CD4-positive, alpha-beta T cell (primary cell): ENCODE measurements around the gene LRP8. TPM values are rescaled to one million over a fixed set of nuclear protein-coding genes. Genes with fewer than 3 reads are reported as not detected.

Source experiments
- ATAC-seq: fragments of 200-7000 bp; cut with Tn5 transposase; one replicate; pipeline ENCODE4 v1.10.0; 2022; ENCODE audit warnings: mild to moderate bottlenecking; ENCODE audit not compliant: poor library complexity
- CTCF ChIA-PET: fragments of 350-600 bp; sonication (Branson Sonifier 250); formaldehyde crosslinking; loops from one replicate; lab custom pipeline; 2021; ENCODE audit warnings: antibody characterized with exemption, inconsistent platforms; lab: Charles Lee
- POLR2A ChIA-PET: fragments of 350-600 bp; sonication (Branson Sonifier 250); formaldehyde crosslinking; loops from one replicate; lab custom pipeline; 2021; ENCODE audit warnings: antibody characterized with exemption, inconsistent platforms; lab: Charles Lee
- DNase-seq, 14 experiments: peaks; one replicate each; pipeline ENCODE4 v3.0.0-alpha.2; 2013 to 2020; ENCODE audit warnings: mixed read lengths in 2 of 14
- H3K27ac ChIP-seq, 2 donors: one replicate each; pipeline versions ENCODE4 v1.5.1 to v1.7.0; 2013; ENCODE audit warnings: low read length in 2 of 2, low read depth in 1 of 2, mild to moderate bottlenecking in 1 of 2
- H3K27me3 ChIP-seq, 2 experiments: 1 replicate in 1 of 2; 2 replicates in 1 of 2; pipeline versions ENCODE4 v1.6.1 to v1.7.0; 2013; ENCODE audit warnings: low read length in 2 of 2, control low read depth in 1 of 2, mild to moderate bottlenecking in 1 of 2, moderate library complexity in 1 of 2; ENCODE audit not compliant: insufficient read depth in 2 of 2, control insufficient read depth in 1 of 2
- H3K36me3 ChIP-seq: one replicate; pipeline ENCODE4 v1.6.1; 2013; ENCODE audit warnings: low read length, control low read depth; ENCODE audit not compliant: insufficient read depth
- H3K4me1 ChIP-seq: one replicate; pipeline ENCODE4 v1.6.1; 2013; ENCODE audit warnings: low read length, control low read depth; ENCODE audit not compliant: insufficient read depth
- H3K4me3 ChIP-seq: one replicate; pipeline ENCODE4 v1.5.1; 2013; ENCODE audit warnings: mild to moderate bottlenecking, low read length, moderate library complexity
- H3K9me3 ChIP-seq, 2 experiments: 1 replicate in 1 of 2; 2 replicates in 1 of 2; pipeline versions ENCODE4 v1.6.1 to v1.7.0; 2013; ENCODE audit warnings: low read length in 2 of 2, mild to moderate bottlenecking in 2 of 2, control low read depth in 1 of 2, moderate library complexity in 1 of 2; ENCODE audit not compliant: control insufficient read depth in 1 of 2, insufficient read depth in 1 of 2
- H3K27ac Mint-ChIP-seq: one replicate; pipeline ENCODE4 v1.8.0; 2020; ENCODE audit warnings: mixed read lengths
- H3K27me3 Mint-ChIP-seq: one replicate; pipeline ENCODE4 v1.8.0; 2021; ENCODE audit warnings: mixed read lengths
- H3K36me3 Mint-ChIP-seq: one replicate; pipeline ENCODE4 v1.8.0; 2021; ENCODE audit warnings: low read depth, mixed read lengths
- H3K4me1 Mint-ChIP-seq: one replicate; pipeline ENCODE4 v1.8.0; 2021; ENCODE audit warnings: low read depth, mixed read lengths
- H3K4me3 Mint-ChIP-seq: one replicate; pipeline ENCODE4 v1.8.0; 2020; ENCODE audit warnings: mild to moderate bottlenecking, mixed read lengths
- H3K9me3 Mint-ChIP-seq: one replicate; pipeline ENCODE4 v1.8.0; 2020; ENCODE audit warnings: mixed read lengths
- intact Hi-C, 2 experiments: fragments of 100-400 bp; cut with DNase I in 1 of 2; cut with micrococcal nuclease in 1 of 2; formaldehyde crosslinking; loops; one replicate each; pipeline versions ENCODE4 v1.15.1 to v1.9.0; 2023 to 2025; cut with DNase I, micrococcal nuclease
- total RNA-seq, 174 experiments: library from RNA in 2 of 174; stranded (reverse) in 2 of 174; gene quantifications; one replicate each; pipeline ENCODE4 v1.2.3 and lab custom pipeline; 2021 to 2026
- TF ChIP-seq, protein P1 (sequence below): fragments of 200-600 bp; IDR thresholded peaks from one replicate; pipeline ENCODE4 v1.8.0; 2022; ENCODE audit warnings: antibody characterized with exemption, mild to moderate bottlenecking

The LRP8 gene
- total RNA-seq, 2 experiments from 2014 or later = 8.1 to 11.5 TPM

DNA sequence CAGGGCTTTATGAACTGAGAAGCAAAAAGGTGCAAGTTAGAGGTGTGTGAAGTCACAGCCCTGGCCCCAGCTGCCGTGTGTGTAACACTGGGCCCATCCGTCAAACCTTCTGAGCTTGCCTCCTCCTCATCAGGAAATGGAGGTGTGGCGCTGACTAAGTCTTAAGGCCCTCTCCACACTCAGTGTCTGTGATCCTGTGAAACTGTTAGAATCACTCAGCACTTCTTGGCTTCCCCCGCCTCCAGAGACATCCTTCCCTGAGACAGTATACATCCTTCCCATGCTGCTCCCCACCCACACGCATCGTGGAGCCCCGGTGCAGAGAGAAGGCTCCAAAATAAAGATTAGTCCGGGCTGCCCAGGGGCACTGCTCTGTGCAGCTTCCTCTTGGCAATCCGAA, 33.3 kb downstream of the LRP8 start:
- Histone ChIP-seq H3K27me3 (no peaks in the 10 kb centered on the region), H3K27ac (no peak overlapping the region), H3K36me3 (no peaks in the 10 kb centered on the region), H3K4me3 (no peak overlapping the region), H3K4me1 (peaks cover 41% of the 10 kb centered on the region), H3K9me3 (no peaks in the 10 kb centered on the region)
- H3K4me1 Mint-ChIP-seq = peaks cover 26% of the 10 kb centered on the region
- peak; percentile 81 for ATAC-seq
- intact Hi-C loops = no loop called here
- H3K27ac Mint-ChIP-seq = peak overlapping the region; percentile 53
- TF ChIP-seq, protein P1, sequence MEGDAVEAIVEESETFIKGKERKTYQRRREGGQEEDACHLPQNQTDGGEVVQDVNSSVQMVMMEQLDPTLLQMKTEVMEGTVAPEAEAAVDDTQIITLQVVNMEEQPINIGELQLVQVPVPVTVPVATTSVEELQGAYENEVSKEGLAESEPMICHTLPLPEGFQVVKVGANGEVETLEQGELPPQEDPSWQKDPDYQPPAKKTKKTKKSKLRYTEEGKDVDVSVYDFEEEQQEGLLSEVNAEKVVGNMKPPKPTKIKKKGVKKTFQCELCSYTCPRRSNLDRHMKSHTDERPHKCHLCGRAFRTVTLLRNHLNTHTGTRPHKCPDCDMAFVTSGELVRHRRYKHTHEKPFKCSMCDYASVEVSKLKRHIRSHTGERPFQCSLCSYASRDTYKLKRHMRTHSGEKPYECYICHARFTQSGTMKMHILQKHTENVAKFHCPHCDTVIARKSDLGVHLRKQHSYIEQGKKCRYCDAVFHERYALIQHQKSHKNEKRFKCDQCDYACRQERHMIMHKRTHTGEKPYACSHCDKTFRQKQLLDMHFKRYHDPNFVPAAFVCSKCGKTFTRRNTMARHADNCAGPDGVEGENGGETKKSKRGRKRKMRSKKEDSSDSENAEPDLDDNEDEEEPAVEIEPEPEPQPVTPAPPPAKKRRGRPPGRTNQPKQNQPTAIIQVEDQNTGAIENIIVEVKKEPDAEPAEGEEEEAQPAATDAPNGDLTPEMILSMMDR = no peak
- H3K27me3 Mint-ChIP-seq = no peaks in the 10 kb centered on the region
- H3K9me3 Mint-ChIP-seq = no peaks in the 10 kb centered on the region
- H3K4me3 Mint-ChIP-seq = no peak overlapping the region
- no peaks in the 10 kb centered on the region for H3K36me3 Mint-ChIP-seq
- ChIA-PET POLR2A (no interaction called here), CTCF (no interaction called here)
- DNase-seq = peak in 9 of 14 experiments; percentile 6 to 46 (median 22)

DNA sequence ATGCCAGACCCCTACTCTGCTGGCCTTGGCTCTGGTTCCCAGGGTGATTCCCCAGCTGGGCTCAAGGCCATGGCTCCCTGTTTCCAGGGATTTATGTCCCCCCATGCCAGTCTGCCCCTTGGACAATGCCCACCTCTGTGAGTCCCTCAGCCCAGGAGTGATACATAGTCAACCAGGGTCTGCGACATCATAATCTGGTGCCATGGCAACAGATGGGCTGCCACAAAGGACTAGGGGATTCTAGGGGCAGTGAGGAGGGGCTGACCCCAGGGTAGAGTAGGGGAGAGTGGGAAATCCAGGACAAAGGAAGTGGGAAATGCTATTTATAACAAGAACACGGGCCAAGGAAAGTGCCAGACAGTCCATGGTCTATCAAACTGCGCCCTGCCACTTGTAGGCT, 33.8 kb downstream of the LRP8 start:
- Mint-ChIP-seq H3K4me3 (no peak overlapping the region), H3K27ac (peak overlapping the region; percentile 53), H3K27me3 (no peaks in the 10 kb centered on the region), H3K9me3 (no peaks in the 10 kb centered on the region), H3K36me3 (no peaks in the 10 kb centered on the region), H3K4me1 (peaks cover 26% of the 10 kb centered on the region)
- DNase-seq (no peak), ATAC-seq (no peak)
- CTCF ChIA-PET = no interaction called here
- Histone ChIP-seq H3K4me1 (peaks cover 41% of the 10 kb centered on the region), H3K27ac (no peak overlapping the region), H3K27me3 (no peaks in the 10 kb centered on the region), H3K4me3 (no peak overlapping the region), H3K36me3 (peaks cover 2% of the 10 kb centered on the region), H3K9me3 (no peaks in the 10 kb centered on the region)
- intact Hi-C loops = no loop called here
- POLR2A ChIA-PET = no interaction called here
- TF ChIP-seq, protein P1 = no peak

DNA sequence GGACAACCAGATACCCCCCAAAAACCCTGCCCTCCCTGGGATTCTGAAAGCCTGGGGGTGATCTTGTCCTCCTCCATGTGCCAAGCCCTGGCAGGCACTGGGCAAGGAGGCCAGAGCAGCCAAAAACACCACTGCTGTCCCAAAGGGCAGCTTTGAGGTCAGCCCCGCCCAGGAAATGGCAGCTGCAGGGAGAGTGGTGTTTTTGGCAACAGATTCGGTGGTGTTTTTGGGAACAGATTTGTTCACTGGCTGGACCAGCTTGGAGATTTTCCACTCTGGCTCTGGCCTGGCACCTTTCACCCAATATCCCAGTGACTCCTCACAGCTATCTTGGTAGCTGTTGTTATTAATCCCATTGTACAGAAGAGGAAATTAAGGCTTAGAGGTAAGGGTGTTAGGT, 34.7 kb downstream of the LRP8 start:
- no peak overlapping the region for H3K4me3 Mint-ChIP-seq

More for the DNA sequence above, 34.7 kb downstream of the LRP8 start:
- no peak overlapping the region for H3K27ac ChIP-seq
- Mint-ChIP-seq H3K9me3 (no peaks in the 10 kb centered on the region), H3K27me3 (no peaks in the 10 kb centered on the region), H3K36me3 (no peaks in the 10 kb centered on the region), H3K4me1 (peaks cover 26% of the 10 kb centered on the region), H3K27ac (no peak overlapping the region)
- peaks cover 41% of the 10 kb centered on the region for H3K4me1 ChIP-seq
- ChIA-PET CTCF (interaction anchor here (1.5 kb wide), 1 partner anchor 15 kb away, joined by 5 read pairs; no protein-coding TSS in a partner anchor), POLR2A (no interaction called here)
- no peak overlapping the region for H3K4me3 ChIP-seq
- DNase-seq = no peak
- TF ChIP-seq, protein P1 = no peak
- intact Hi-C loops = no loop called here
- H3K36me3 ChIP-seq = peaks cover 6% of the 10 kb centered on the region
- no peaks in the 10 kb centered on the region for H3K27me3 ChIP-seq
- no peak for ATAC-seq
- no peaks in the 10 kb centered on the region for H3K9me3 ChIP-seq
